HEK293T (cell line): Measurements from ENCODE around the gene FBXO44.

Experiments
- CTCF ChIA-PET: fragments of 350-600 bp; formaldehyde crosslinking; extraction: SDS; loops from one replicate; lab custom pipeline; 2021; ENCODE audit warnings: antibody characterized with exemption, inconsistent platforms; lab: Yijun Ruan, JAX
- POLR2A ChIA-PET: fragments of 350-600 bp; formaldehyde crosslinking; extraction: SDS; loops from one replicate; lab custom pipeline; 2020; ENCODE audit warnings: antibody characterized with exemption, inconsistent platforms; lab: Yijun Ruan, JAX
- DNase-seq: peaks from one replicate; pipeline ENCODE4 v3.0.0; 2012; ENCODE audit warnings: mixed read lengths; ENCODE audit errors: extremely low spot score
- ARNT ChIP-seq: fragments of 450-650 bp; IDR thresholded peaks from 2 replicates; pipeline ENCODE4 v1.6.1; 2017; ENCODE audit warnings: mild to moderate bottlenecking
- BHLHE40 ChIP-seq: fragments of 450-650 bp; IDR thresholded peaks from 2 replicates; pipeline ENCODE4 v1.6.1; 2016; ENCODE audit warnings: mild to moderate bottlenecking, moderate library complexity, borderline replicate concordance
- CTBP1 ChIP-seq: fragments of 450-650 bp; IDR thresholded peaks from 2 replicates; pipeline ENCODE4 v1.6.1; 2016; ENCODE audit warnings: borderline replicate concordance
- ELF4 ChIP-seq: fragments of 450-650 bp; IDR thresholded peaks from 2 replicates; pipeline ENCODE4 v1.6.1; 2017; ENCODE audit warnings: antibody characterized with exemption
- FOXA1 ChIP-seq: fragments of 450-650 bp; IDR thresholded peaks from 2 replicates; pipeline ENCODE4 v1.6.1; 2016; ENCODE audit warnings: mild to moderate bottlenecking
- FOXK2 ChIP-seq: fragments of 450-650 bp; IDR thresholded peaks from 2 replicates; pipeline ENCODE4 v1.6.1; 2016; ENCODE audit warnings: mild to moderate bottlenecking
- FOXM1 ChIP-seq: fragments of 450-650 bp; IDR thresholded peaks from 2 replicates; pipeline ENCODE4 v1.6.1; 2017; ENCODE audit warnings: mild to moderate bottlenecking, borderline replicate concordance
- HDGF ChIP-seq: fragments of 450-650 bp; IDR thresholded peaks from 2 replicates; pipeline ENCODE4 v1.6.1; 2017; ENCODE audit warnings: antibody characterized with exemption, borderline replicate concordance
- L3MBTL2 ChIP-seq: fragments of 450-650 bp; conservative IDR thresholded peaks from 2 replicates; pipeline ENCODE4 v1.6.1; 2016; ENCODE audit warnings: mild to moderate bottlenecking
- LEF1 ChIP-seq: fragments of 450-650 bp; IDR thresholded peaks from 2 replicates; pipeline ENCODE4 v1.6.1; 2017; ENCODE audit warnings: mild to moderate bottlenecking, borderline replicate concordance
- NFRKB ChIP-seq: fragments of 450-650 bp; IDR thresholded peaks from 2 replicates; pipeline ENCODE4 v1.6.1; 2016; ENCODE audit warnings: mild to moderate bottlenecking, moderate library complexity
- PKNOX1 ChIP-seq: fragments of 450-650 bp; IDR thresholded peaks from 2 replicates; pipeline ENCODE4 v1.6.1; 2016
- SP1 ChIP-seq: fragments of 450-650 bp; IDR thresholded peaks from 2 replicates; pipeline ENCODE4 v1.6.1; 2017
- SUZ12 ChIP-seq: fragments of 450-650 bp; IDR thresholded peaks from 2 replicates; pipeline ENCODE4 v1.6.1; 2016; ENCODE audit warnings: mild to moderate bottlenecking
- TARDBP ChIP-seq: fragments of 450-650 bp; IDR thresholded peaks from 2 replicates; pipeline ENCODE4 v1.6.1; 2016
- ZNF384 ChIP-seq: fragments of 450-650 bp; IDR thresholded peaks from 2 replicates; pipeline ENCODE4 v1.6.1; 2016

Gene FBXO44

GRCh38 chr1:11693024-11693590, 38.4 kb downstream of the FBXO44 start:
- POLR2A ChIA-PET = interaction anchor here (0.5 kb wide), 1 partner anchor 368 kb away, joined by 4 read pairs; no protein-coding TSS in a partner anchor
- DNase-seq = no peak
- no peak for TF ChIP-seq ZNF384
- no peak for TF ChIP-seq PKNOX1
- TF ChIP-seq BHLHE40 = no peak
- no peak for TF ChIP-seq ELF4
- no peak for TF ChIP-seq L3MBTL2
- TF ChIP-seq HDGF = no peak
- TF ChIP-seq SP1 = no peak
- CTCF ChIA-PET = interaction anchor here (0.8 kb wide), 1 partner anchor 11 kb away, joined by 6 read pairs; no protein-coding TSS in a partner anchor

- POLR2A ChIA-PET = no interaction called here
Measured at GRCh38 chr1:11693917-11694316, 39.2 kb downstream of the FBXO44 start.

GRCh38 chr1:11695861-11696260, 41.2 kb downstream of the FBXO44 start:
- CTCF ChIA-PET = interaction anchor here (0.6 to 1.2 kb wide), 2 partner anchors 14 to 15 kb away, joined by 3 read pairs; no protein-coding TSS in a partner anchor
- POLR2A ChIA-PET = no interaction called here
- TF ChIP-seq CTBP1 = no peak
- no peak for TF ChIP-seq ZNF384
- TF ChIP-seq FOXK2 = no peak
- TF ChIP-seq ELF4 = no peak
- no peak for TF ChIP-seq FOXA1
- TF ChIP-seq ARNT = no peak
- TF ChIP-seq FOXM1 = no peak
- TF ChIP-seq PKNOX1 = no peak
- DNase-seq = no peak

More at GRCh38 chr1:11693917-11694316, 39.2 kb downstream of the FBXO44 start:
- CTCF ChIA-PET = interaction anchor here (0.8 kb wide), 1 partner anchor 12 kb away, joined by 6 read pairs; no protein-coding TSS in a partner anchor
- TF ChIP-seq FOXA1 = no peak
- TF ChIP-seq ARNT = no peak
- TF ChIP-seq PKNOX1 = no peak
- no peak for TF ChIP-seq L3MBTL2
- no peak for TF ChIP-seq FOXK2
- no peak for TF ChIP-seq NFRKB
- no peak for TF ChIP-seq BHLHE40
- TF ChIP-seq SUZ12 = no peak
- no peak for TF ChIP-seq SP1
- TF ChIP-seq ZNF384 = no peak
- TF ChIP-seq LEF1 = no peak
- TF ChIP-seq FOXM1 = no peak
- no peak for TF ChIP-seq HDGF
- no peak for TF ChIP-seq TARDBP
- no peak for DNase-seq

GRCh38 chr1:11697188-11697892, 42.7 kb downstream of the FBXO44 start:
- POLR2A ChIA-PET = no interaction called here
- no peak for DNase-seq
- CTCF ChIA-PET = interaction anchor here (1.5 to 1.6 kb wide), 2 partner anchors 10 to 22 kb away, joined by 3 to 5 read pairs; no protein-coding TSS in a partner anchor
- TF ChIP-seq FOXM1 (no peak), FOXA1 (no peak), SUZ12 (no peak), LEF1 (no peak), CTBP1 (no peak)

GRCh38 chr1:11697893-11698210, 43.2 kb downstream of the FBXO44 start:
- TF ChIP-seq FOXM1 (no peak), HDGF (no peak), ARNT (no peak), SP1 (no peak), L3MBTL2 (no peak), CTBP1 (no peak), LEF1 (no peak), ELF4 (no peak), PKNOX1 (no peak), TARDBP (no peak), NFRKB (no peak), FOXA1 (no peak)
- no peak for DNase-seq
- POLR2A ChIA-PET = no interaction called here
- CTCF ChIA-PET = interaction anchor here (1.5 to 1.6 kb wide), 2 partner anchors 10 to 22 kb away, joined by 3 to 5 read pairs; no protein-coding TSS in a partner anchor

- ChIA-PET CTCF (no interaction called here), POLR2A (no interaction called here)
- DNase-seq = no peak
- TF ChIP-seq CTBP1 (no peak), PKNOX1 (no peak), LEF1 (no peak)
Measured at GRCh38 chr1:11700601-11701467, 46.2 kb downstream of the FBXO44 start.
